Keratinocyte (primary cell): Measurements from ENCODE around the gene SRRM5. TPM values are rescaled to one million over a fixed set of nuclear protein-coding genes. Genes with fewer than 3 reads are reported as not detected.

ENCODE experiments used
- DNase-seq: peaks from one replicate; pipeline ENCODE4 v3.0.0-alpha.2; 2011; ENCODE audit warnings: low read depth, missing footprints, low spot score
- FAIRE-seq: peaks from 2 replicates; lab custom pipeline; 2011; peaks lifted over from hg19 to GRCh38; lab: Jason Lieb, UNC
- H2AFZ ChIP-seq: 2 replicates; pipeline ENCODE4 v1.6.0; 2012; ENCODE audit warnings: low read length, control low read depth, inconsistent platforms; ENCODE audit not compliant: control insufficient read depth
- H3K27ac ChIP-seq: 2 replicates; pipeline ENCODE4 v1.5.1; 2011; ENCODE audit warnings: low read length; ENCODE audit not compliant: control insufficient read depth, insufficient read depth
- H3K27me3 ChIP-seq: 3 replicates; pipeline ENCODE4 v1.6.0; 2011; ENCODE audit warnings: low read length; ENCODE audit not compliant: control insufficient read depth, insufficient read depth; ENCODE audit errors: extremely low read depth
- H3K36me3 ChIP-seq, 2 experiments: 2 replicates in 1 of 2; 3 replicates in 1 of 2; pipeline ENCODE4 v1.5.1; 2011; ENCODE audit warnings: low read length in 2 of 2, mild to moderate bottlenecking in 1 of 2; ENCODE audit not compliant: control insufficient read depth in 2 of 2, insufficient read depth in 2 of 2; ENCODE audit errors: extremely low read depth in 1 of 2
- H3K4me1 ChIP-seq: 3 replicates; pipeline ENCODE4 v1.5.1; 2011; ENCODE audit warnings: low read length; ENCODE audit not compliant: control insufficient read depth, insufficient read depth; ENCODE audit errors: extremely low read depth
- H3K4me2 ChIP-seq: 3 replicates; pipeline ENCODE4 v1.6.0; 2011; ENCODE audit warnings: low read depth, low read length; ENCODE audit not compliant: control insufficient read depth, insufficient read depth; ENCODE audit errors: extremely low read depth
- H3K4me3 ChIP-seq, 3 experiments: fragments of 200-600 bp in 1 of 3; sonication (generic) in 1 of 3; 2 replicates in 2 of 3; 3 replicates in 1 of 3; pipeline ENCODE4 v1.5.1; 2011 to 2016; ENCODE audit warnings: low read length in 3 of 3, mild to moderate bottlenecking in 3 of 3, control low read depth in 2 of 3, inconsistent platforms in 1 of 3, low read depth in 1 of 3, mixed read lengths in 1 of 3, mixed run types in 1 of 3, moderate library complexity in 1 of 3; ENCODE audit not compliant: control insufficient read depth in 2 of 3, insufficient read depth in 2 of 3; ENCODE audit errors: extremely low read depth in 1 of 3
- H3K79me2 ChIP-seq: 2 replicates; pipeline ENCODE4 v1.6.0; 2012; ENCODE audit warnings: low read length; ENCODE audit not compliant: control insufficient read depth, insufficient read depth
- H3K9ac ChIP-seq: 3 replicates; pipeline ENCODE4 v1.6.0; 2011; ENCODE audit warnings: low read length; ENCODE audit not compliant: control insufficient read depth, insufficient read depth; ENCODE audit errors: extremely low read depth
- H3K9me1 ChIP-seq: 3 replicates; pipeline ENCODE4 v1.6.0; 2011; ENCODE audit warnings: low read length; ENCODE audit not compliant: control insufficient read depth, insufficient read depth; ENCODE audit errors: extremely low read depth
- H3K9me3 ChIP-seq: 2 replicates; pipeline ENCODE4 v1.5.1; 2012; ENCODE audit warnings: low read depth, low read length; ENCODE audit not compliant: control insufficient read depth
- H4K20me1 ChIP-seq: 3 replicates; pipeline ENCODE4 v1.6.0; 2011; ENCODE audit warnings: low read length; ENCODE audit not compliant: control insufficient read depth, insufficient read depth; ENCODE audit errors: extremely low read depth
- EZH2 ChIP-seq: IDR thresholded peaks from one replicate; pipeline ENCODE4 v1.6.1; 2012; ENCODE audit warnings: inconsistent platforms, mild to moderate bottlenecking, low read length, moderate library complexity
- dilution Hi-C: fragments of 300-500 bp; cut with MboI; formaldehyde crosslinking; loops from one replicate; pipeline ENCODE4 v1.7.0; 2020; ENCODE audit warnings: low sequenced_read_pairs; ENCODE audit not compliant: extremely low pct_ligation_motif_present
- polyA plus RNA-seq, 5 experiments: library from polyadenylated mRNA; depleted of rRNA in 3 of 5; stranded (reverse) in 3 of 5; stranded (forward) in 1 of 5; unstranded in 1 of 5; fragments of >200 nt; gene quantifications; 1 replicate in 1 of 5; 2 replicates in 3 of 5; 3 replicates in 1 of 5; pipeline versions ENCODE4 v1.2.1 to v1.2.3, GENCODE V29; 2011 to 2012; ENCODE audit warnings: missing spikeins in 2 of 5, low read depth in 1 of 5, low replicate concordance in 1 of 5
- TF ChIP-seq, protein P1 (sequence below), 3 experiments: IDR thresholded peaks in 1 of 3; conservative IDR thresholded peaks in 1 of 3; optimal IDR thresholded peaks in 1 of 3; 2 replicates in 2 of 3; 3 replicates in 1 of 3; pipeline versions ENCODE3 to v1.5.1; 2011; ENCODE audit warnings: low read length in 3 of 3, mild to moderate bottlenecking in 3 of 3, moderate library complexity in 2 of 3, control low read depth in 1 of 3, inconsistent platforms in 1 of 3; ENCODE audit not compliant: insufficient read depth in 2 of 3; ENCODE audit errors: extremely low read depth in 1 of 3

Gene SRRM5
- polyA plus RNA-seq, 1 donor (not counting 4 experiments of a cell fraction or from before 2014, with no cell fraction given): 0.03 TPM

DNA sequence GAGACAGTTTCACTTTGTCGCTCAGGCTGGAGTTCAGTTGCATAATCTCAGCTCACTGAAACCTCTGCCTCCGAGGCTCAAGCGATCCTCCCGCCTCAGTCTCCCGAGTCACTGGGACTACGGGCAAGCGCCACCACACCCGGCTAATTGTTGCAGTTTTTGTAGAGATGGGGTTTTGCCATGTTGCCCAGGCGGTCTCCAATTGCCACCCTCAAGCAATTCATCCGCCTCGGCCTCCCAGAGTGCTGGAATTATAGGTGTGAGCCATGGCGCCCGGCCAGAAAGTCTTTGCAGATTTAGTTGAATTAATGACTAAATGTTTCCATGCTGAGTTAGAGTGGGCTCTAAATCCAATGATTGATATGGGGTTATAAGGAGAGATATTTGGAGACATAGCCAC is 32.3 kb downstream of the SRRM5 start:
- H3K27me3 ChIP-seq: peaks cover 2% of the 10 kb centered on the region
- H3K27ac ChIP-seq: no peak overlapping the region
- no peak overlapping the region for H3K4me2 ChIP-seq
- DNase-seq (no peak), FAIRE-seq (no peak)
- H3K4me3 ChIP-seq: no peak overlapping the region
- H3K9me1 ChIP-seq: no peaks in the 10 kb centered on the region
- H3K79me2 ChIP-seq: no peaks in the 10 kb centered on the region
- no peaks in the 10 kb centered on the region for H4K20me1 ChIP-seq
- peaks cover 7 to 8% of the 10 kb centered on the region in 2 experiments for H3K36me3 ChIP-seq
- peaks cover 7% of the 10 kb centered on the region for H3K4me1 ChIP-seq
- H3K9me3 ChIP-seq: no peaks in the 10 kb centered on the region
- H2AFZ ChIP-seq: no peak overlapping the region
- dilution Hi-C loops: no loop called here
- TF ChIP-seq, protein P1, sequence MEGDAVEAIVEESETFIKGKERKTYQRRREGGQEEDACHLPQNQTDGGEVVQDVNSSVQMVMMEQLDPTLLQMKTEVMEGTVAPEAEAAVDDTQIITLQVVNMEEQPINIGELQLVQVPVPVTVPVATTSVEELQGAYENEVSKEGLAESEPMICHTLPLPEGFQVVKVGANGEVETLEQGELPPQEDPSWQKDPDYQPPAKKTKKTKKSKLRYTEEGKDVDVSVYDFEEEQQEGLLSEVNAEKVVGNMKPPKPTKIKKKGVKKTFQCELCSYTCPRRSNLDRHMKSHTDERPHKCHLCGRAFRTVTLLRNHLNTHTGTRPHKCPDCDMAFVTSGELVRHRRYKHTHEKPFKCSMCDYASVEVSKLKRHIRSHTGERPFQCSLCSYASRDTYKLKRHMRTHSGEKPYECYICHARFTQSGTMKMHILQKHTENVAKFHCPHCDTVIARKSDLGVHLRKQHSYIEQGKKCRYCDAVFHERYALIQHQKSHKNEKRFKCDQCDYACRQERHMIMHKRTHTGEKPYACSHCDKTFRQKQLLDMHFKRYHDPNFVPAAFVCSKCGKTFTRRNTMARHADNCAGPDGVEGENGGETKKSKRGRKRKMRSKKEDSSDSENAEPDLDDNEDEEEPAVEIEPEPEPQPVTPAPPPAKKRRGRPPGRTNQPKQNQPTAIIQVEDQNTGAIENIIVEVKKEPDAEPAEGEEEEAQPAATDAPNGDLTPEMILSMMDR (optimal IDR thresholded peaks at IDR 0.05 in 1 of 3, IDR thresholded peaks at IDR 0.05 in 1 of 3, conservative IDR thresholded peaks at IDR 0.05 in 1 of 3; ENCODE audit: extremely low read depth in 1 of 3, insufficient read depth in 2 of 3, low read length in 3 of 3): no peak
- TF ChIP-seq EZH2: no peak
- no peak overlapping the region for H3K9ac ChIP-seq

DNA sequence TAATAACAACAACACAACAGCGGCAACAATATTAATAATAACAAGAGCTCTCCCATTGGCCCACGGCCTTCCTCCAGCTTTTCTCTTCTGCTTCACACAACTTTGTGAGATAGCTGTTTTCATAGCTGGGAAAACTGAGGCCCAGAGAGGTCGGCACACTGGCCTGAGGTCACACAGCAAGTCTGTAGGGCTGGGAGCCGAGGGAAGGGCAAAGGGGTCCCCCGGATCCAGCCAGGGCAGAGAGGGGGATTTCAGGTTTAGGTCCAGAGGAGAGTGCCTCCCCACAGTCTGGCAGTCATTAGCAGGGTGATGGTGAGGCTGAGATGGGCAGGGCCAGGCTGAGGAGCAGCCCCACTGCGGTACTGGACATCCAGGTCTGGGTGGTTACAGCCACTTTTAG is 36.7 kb downstream of the SRRM5 start:
- no peak overlapping the region for H2AFZ ChIP-seq
- H3K4me2 ChIP-seq: no peak overlapping the region
- peaks cover 18 to 19% of the 10 kb centered on the region in 2 experiments for H3K36me3 ChIP-seq
- dilution Hi-C loops: no loop called here
- TF ChIP-seq EZH2: no peak
- TF ChIP-seq, protein P1 (optimal IDR thresholded peaks at IDR 0.05 in 1 of 3, IDR thresholded peaks at IDR 0.05 in 1 of 3, conservative IDR thresholded peaks at IDR 0.05 in 1 of 3; ENCODE audit: extremely low read depth in 1 of 3, insufficient read depth in 2 of 3, low read length in 3 of 3): no peak
- H3K4me3 ChIP-seq: no peak overlapping the region
- H3K79me2 ChIP-seq: no peaks in the 10 kb centered on the region
- H3K9me1 ChIP-seq: no peaks in the 10 kb centered on the region
- no peaks in the 10 kb centered on the region for H4K20me1 ChIP-seq
- DNase-seq (no peak), FAIRE-seq (no peak)
- H3K27me3 ChIP-seq: no peaks in the 10 kb centered on the region
- H3K27ac ChIP-seq: no peak overlapping the region
- no peaks in the 10 kb centered on the region for H3K4me1 ChIP-seq
- H3K9ac ChIP-seq: no peak overlapping the region
- H3K9me3 ChIP-seq: no peaks in the 10 kb centered on the region
